SK-N-SH (cell line): Measurements from ENCODE around the gene LCORL. TPM values are rescaled to one million over a fixed set of nuclear protein-coding genes. Genes with fewer than 3 reads are reported as not detected.

Experiments used
- CTCF ChIA-PET: fragments of 300-600, 350-600 bp; formaldehyde crosslinking; extraction: SDS; loops from one replicate; lab custom pipeline; 2021; lab: Yijun Ruan, JAX
- POLR2A ChIA-PET: fragments of 350-600 bp; sonication (Branson Sonifier 250); formaldehyde crosslinking; extraction: SDS; loops from one replicate; lab custom pipeline; 2020; ENCODE audit warnings: antibody characterized with exemption, inconsistent platforms; lab: Yijun Ruan, JAX
- DNase-seq: peaks from one replicate; pipeline ENCODE4 v3.0.0; 2012
- H2AFZ ChIP-seq: fragments of 200-600 bp; sonication (generic); 2 replicates; pipeline ENCODE4 v1.8.1; 2016; ENCODE audit warnings: antibody characterized with exemption, mild to moderate bottlenecking, low read depth
- H3F3A ChIP-seq: fragments of 200-600 bp; sonication (generic); replicated peaks from 2 replicates; pipeline ENCODE3; 2016; ENCODE audit warnings: antibody characterized with exemption, mild to moderate bottlenecking; ENCODE audit not compliant: insufficient read depth
- H3K27ac ChIP-seq, 2 experiments: fragments of 200-500 bp in 1 of 2; fragments of 200-600 bp in 1 of 2; sonication (Bioruptor generic) in 1 of 2; sonication (generic), shearing (Covaris generic) in 1 of 2; 2 replicates each; pipeline versions ENCODE4 v1.5.1 to v1.6.1; 2014 to 2016; ENCODE audit warnings: low read depth in 2 of 2, inconsistent platforms in 1 of 2, low read length in 1 of 2, mild to moderate bottlenecking in 1 of 2, mixed read lengths in 1 of 2
- H3K27me3 ChIP-seq: fragments of 200-600 bp; sonication (generic), shearing (Covaris generic); 2 replicates; pipeline ENCODE4 v1.6.1; 2016; ENCODE audit warnings: mixed run types; ENCODE audit not compliant: insufficient read depth
- H3K36me3 ChIP-seq, 2 experiments: fragments of 200-500 bp in 1 of 2; fragments of 200-600 bp in 1 of 2; sonication (Bioruptor generic) in 1 of 2; sonication (generic) in 1 of 2; replicated peaks in 1 of 2; 2 replicates each; pipeline versions ENCODE3 to v1.5.1; 2014 to 2016; ENCODE audit warnings: low read length in 1 of 2, mild to moderate bottlenecking in 1 of 2; ENCODE audit not compliant: insufficient read depth in 2 of 2, control insufficient read depth in 1 of 2
- H3K4me1 ChIP-seq, 2 experiments: fragments of 200-500 bp in 1 of 2; fragments of 200-600 bp in 1 of 2; sonication (Bioruptor generic) in 1 of 2; sonication (generic), shearing (Covaris generic) in 1 of 2; 2 replicates each; pipeline versions ENCODE4 v1.5.1 to v1.6.1; 2014 to 2016; ENCODE audit warnings: low read depth in 1 of 2, low read length in 1 of 2, mixed run types in 1 of 2; ENCODE audit not compliant: insufficient read depth in 2 of 2, control insufficient read depth in 1 of 2
- H3K4me2 ChIP-seq: fragments of 200-600 bp; sonication (generic), shearing (Covaris generic); 2 replicates; pipeline ENCODE4 v1.6.1; 2017; ENCODE audit warnings: mixed run types
- H3K4me3 ChIP-seq, 2 experiments: fragments of 200-500 bp in 1 of 2; fragments of 200-600 bp in 1 of 2; sonication (Bioruptor generic) in 1 of 2; sonication (generic), shearing (Covaris generic) in 1 of 2; 2 replicates each; pipeline versions ENCODE4 v1.5.1 to v1.8.1; 2014 to 2016; ENCODE audit warnings: low read depth in 2 of 2, inconsistent platforms in 1 of 2, low read length in 1 of 2, mild to moderate bottlenecking in 1 of 2, mixed read lengths in 1 of 2, moderate library complexity in 1 of 2
- H3K79me2 ChIP-seq: fragments of 200-600 bp; sonication (generic); 2 replicates; pipeline ENCODE4 v1.8.1; 2017; ENCODE audit warnings: mild to moderate bottlenecking; ENCODE audit not compliant: insufficient read depth
- H3K9ac ChIP-seq: fragments of 200-600 bp; sonication (generic); 2 replicates; pipeline ENCODE4 v1.6.1; 2017; ENCODE audit warnings: mixed run types
- H3K9me2 ChIP-seq: fragments of 200-600 bp; sonication (generic); 2 replicates; pipeline ENCODE4 v1.6.1; 2017; ENCODE audit warnings: mixed run types
- H3K9me3 ChIP-seq: fragments of 200-600 bp; sonication (generic); 2 replicates; pipeline ENCODE4 v1.6.1; 2017; ENCODE audit warnings: mixed run types, mild to moderate bottlenecking, moderate library complexity
- H4K20me1 ChIP-seq: fragments of 200-600 bp; sonication (generic); 2 replicates; pipeline ENCODE4 v1.6.1; 2017; ENCODE audit warnings: mild to moderate bottlenecking, mixed run types; ENCODE audit not compliant: insufficient read depth
- CHD2 ChIP-seq: fragments of 150-350 bp; IDR thresholded peaks from 2 replicates; pipeline ENCODE4 v1.6.1; 2018; ENCODE audit warnings: low read length; ENCODE audit not compliant: partially characterized antibody
- ELF1 ChIP-seq: IDR thresholded peaks from 2 replicates; pipeline ENCODE4 v1.4.0; 2012
- EP300 ChIP-seq, 2 experiments: IDR thresholded peaks; 2 replicates each; pipeline versions ENCODE4 v1.4.0 to v1.6.1; 2012; ENCODE audit warnings: borderline replicate concordance in 1 of 2, low read depth in 1 of 2, low read length in 1 of 2
- FOSL2 ChIP-seq: IDR thresholded peaks from 2 replicates; pipeline ENCODE4 v1.4.0; 2012; ENCODE audit warnings: low read depth, mild to moderate bottlenecking, moderate library complexity, borderline replicate concordance
- FOXJ3 ChIP-seq: sonication (generic); formaldehyde crosslinking; IDR thresholded peaks from 2 replicates; pipeline ENCODE4 v1.5.1; 2020; ENCODE audit warnings: mild to moderate bottlenecking, missing genetic modification reagents
- FOXM1 ChIP-seq: IDR thresholded peaks from 2 replicates; pipeline ENCODE4 v1.4.0; 2012; ENCODE audit warnings: low read depth, mild to moderate bottlenecking
- GABPA ChIP-seq: IDR thresholded peaks from 2 replicates; pipeline ENCODE4 v1.4.0; 2012; ENCODE audit warnings: low read depth, mild to moderate bottlenecking
- GATA2 ChIP-seq: sonication (generic); formaldehyde crosslinking; IDR thresholded peaks from 2 replicates; pipeline ENCODE4 v1.5.0; 2020; ENCODE audit warnings: mild to moderate bottlenecking, missing genetic modification reagents
- MEF2A ChIP-seq: IDR thresholded peaks from 2 replicates; pipeline ENCODE4 v1.4.0; 2012; ENCODE audit warnings: low read depth, borderline replicate concordance
- MXI1 ChIP-seq: IDR thresholded peaks from 2 replicates; pipeline ENCODE4 v1.6.1; 2012; ENCODE audit warnings: mild to moderate bottlenecking, low read depth, low read length, improper control_type of control experiment
- NRF1 ChIP-seq: IDR thresholded peaks from 2 replicates; pipeline ENCODE4 v1.6.1; 2012; ENCODE audit warnings: low read depth, mild to moderate bottlenecking, low read length
- POLR2AphosphoS5 ChIP-seq: IDR thresholded peaks from 2 replicates; pipeline ENCODE4 v1.6.1; 2012; ENCODE audit warnings: low read depth, low read length
- RCOR1 ChIP-seq: fragments of 150-350 bp; IDR thresholded peaks from 2 replicates; pipeline ENCODE4 v1.6.1; 2017; ENCODE audit warnings: antibody characterized with exemption, low read length
- SIN3A ChIP-seq: IDR thresholded peaks from 2 replicates; pipeline ENCODE4 v1.6.1; 2012; ENCODE audit warnings: low read depth, mild to moderate bottlenecking, low read length, moderate library complexity, borderline replicate concordance
- SMC3 ChIP-seq: IDR thresholded peaks from 2 replicates; pipeline ENCODE4 v1.6.1; 2012; ENCODE audit warnings: low read depth, low read length, improper control_type of control experiment
- TCF12 ChIP-seq: IDR thresholded peaks from 2 replicates; pipeline ENCODE4 v1.4.0; 2012
- USF1 ChIP-seq: IDR thresholded peaks from 2 replicates; pipeline ENCODE4 v1.4.0; 2012; ENCODE audit warnings: low read depth, borderline replicate concordance
- YY1 ChIP-seq: IDR thresholded peaks from 2 replicates; pipeline ENCODE4 v1.4.0; 2012; ENCODE audit warnings: low read depth, mild to moderate bottlenecking
- WGBS: methylation state at CpG from one replicate; pipeline ENCODE4 v1.1.6; 2017; ENCODE audit warnings: low lambda C conversion rate; 5-methylcytosine and 5-hydroxymethylcytosine counted together
- polyA plus RNA-seq, 3 experiments: library from polyadenylated mRNA; depleted of rRNA; stranded (reverse); fragments of >200 nt; gene quantifications; 2 replicates each; pipeline ENCODE4 v1.2.3, GENCODE V29; 2012
- TF ChIP-seq, protein P1 (sequence below): IDR thresholded peaks from 2 replicates; pipeline ENCODE4 v1.4.0; 2012; ENCODE audit warnings: low read depth, borderline replicate concordance
- TF ChIP-seq, protein P2 (sequence below): IDR thresholded peaks from 2 replicates; pipeline ENCODE4; 2012

LCORL gene
- polyA plus RNA-seq, 1 of the 3 experiments (the other 2 are of a cell fraction): 1.9 TPM

GRCh38 chr4:18033111-18034085 lies 11.8 kb upstream of the LCORL start:
- H3K27ac ChIP-seq: no peak overlapping the region
- no peak overlapping the region for H3K9ac ChIP-seq
- no peak overlapping the region for H3K4me3 ChIP-seq
- no peak overlapping the region for H2AFZ ChIP-seq
- POLR2A ChIA-PET: no interaction called here
- no peaks in the 10 kb centered on the region for H3K36me3 ChIP-seq
- DNase-seq: no peak
- H3K27me3 ChIP-seq: no peaks in the 10 kb centered on the region
- H3K9me3 ChIP-seq: no peaks in the 10 kb centered on the region
- H3K79me2 ChIP-seq: no peaks in the 10 kb centered on the region
- WGBS: 68% methylated on average over 2 of the region's 2 CpGs
- TF ChIP-seq GATA2 (CRISPR knock-in tag) (no peak), ELF1 (no peak), GABPA (no peak), POLR2AphosphoS5 (no peak)
- H3K4me2 ChIP-seq: no peak overlapping the region
- no peaks in the 10 kb centered on the region for H3F3A ChIP-seq
- H4K20me1 ChIP-seq: no peaks in the 10 kb centered on the region
- CTCF ChIA-PET: no interaction called here
- H3K9me2 ChIP-seq: no peaks in the 10 kb centered on the region
- no peaks in the 10 kb centered on the region for H3K4me1 ChIP-seq

- ChIA-PET CTCF (interaction anchor here (1.2 kb wide), 1 partner anchor 343 kb away, joined by 3 read pairs; no protein-coding TSS in a partner anchor), POLR2A (no interaction called here)
- whole genome bisulfite sequencing: 71% methylated on average over 2 of the region's 2 CpGs
Observed at GRCh38 chr4:18025288-18025687, 3.7 kb upstream of the LCORL start.

More at GRCh38 chr4:18025288-18025687, 3.7 kb upstream of the LCORL start:
- H2AFZ ChIP-seq: no peak overlapping the region
- H4K20me1 ChIP-seq: no peaks in the 10 kb centered on the region
- no peak overlapping the region for H3K4me3 ChIP-seq
- no peak for DNase-seq
- H3K9ac ChIP-seq: no peak overlapping the region
- H3K79me2 ChIP-seq: peaks cover 4% of the 10 kb centered on the region; the same call in 1 of the 2 replicates
- H3K9me2 ChIP-seq: no peaks in the 10 kb centered on the region
- H3K4me1 ChIP-seq: no peaks in the 10 kb centered on the region; a peak in 1 of 4 replicates
- no peak overlapping the region for H3K4me2 ChIP-seq
- H3F3A ChIP-seq: no peaks in the 10 kb centered on the region
- no peak overlapping the region for H3K27ac ChIP-seq
- H3K36me3 ChIP-seq: no peaks in the 10 kb centered on the region
- H3K9me3 ChIP-seq: no peaks in the 10 kb centered on the region
- no peaks in the 10 kb centered on the region for H3K27me3 ChIP-seq
- TF ChIP-seq MEF2A (no peak), RCOR1 (no peak), POLR2AphosphoS5 (no peak), TCF12 (no peak), NRF1 (no peak), SMC3 (no peak), EP300 (IDR thresholded peaks at IDR 0.05; ENCODE audit: borderline replicate concordance in 1 of 2, low read depth in 1 of 2, low read length in 1 of 2) (no peak), FOSL2 (no peak), GATA2 (CRISPR knock-in tag) (no peak), USF1 (no peak), FOXJ3 (no peak), SIN3A (no peak), YY1 (no peak), ELF1 (no peak), CHD2 (no peak), FOXM1 (no peak), MXI1 (no peak)
- TF ChIP-seq, protein P1, sequence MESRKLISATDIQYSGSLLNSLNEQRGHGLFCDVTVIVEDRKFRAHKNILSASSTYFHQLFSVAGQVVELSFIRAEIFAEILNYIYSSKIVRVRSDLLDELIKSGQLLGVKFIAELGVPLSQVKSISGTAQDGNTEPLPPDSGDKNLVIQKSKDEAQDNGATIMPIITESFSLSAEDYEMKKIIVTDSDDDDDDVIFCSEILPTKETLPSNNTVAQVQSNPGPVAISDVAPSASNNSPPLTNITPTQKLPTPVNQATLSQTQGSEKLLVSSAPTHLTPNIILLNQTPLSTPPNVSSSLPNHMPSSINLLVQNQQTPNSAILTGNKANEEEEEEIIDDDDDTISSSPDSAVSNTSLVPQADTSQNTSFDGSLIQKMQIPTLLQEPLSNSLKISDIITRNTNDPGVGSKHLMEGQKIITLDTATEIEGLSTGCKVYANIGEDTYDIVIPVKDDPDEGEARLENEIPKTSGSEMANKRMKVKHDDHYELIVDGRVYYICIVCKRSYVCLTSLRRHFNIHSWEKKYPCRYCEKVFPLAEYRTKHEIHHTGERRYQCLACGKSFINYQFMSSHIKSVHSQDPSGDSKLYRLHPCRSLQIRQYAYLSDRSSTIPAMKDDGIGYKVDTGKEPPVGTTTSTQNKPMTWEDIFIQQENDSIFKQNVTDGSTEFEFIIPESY: no peak
- TF ChIP-seq, protein P2, sequence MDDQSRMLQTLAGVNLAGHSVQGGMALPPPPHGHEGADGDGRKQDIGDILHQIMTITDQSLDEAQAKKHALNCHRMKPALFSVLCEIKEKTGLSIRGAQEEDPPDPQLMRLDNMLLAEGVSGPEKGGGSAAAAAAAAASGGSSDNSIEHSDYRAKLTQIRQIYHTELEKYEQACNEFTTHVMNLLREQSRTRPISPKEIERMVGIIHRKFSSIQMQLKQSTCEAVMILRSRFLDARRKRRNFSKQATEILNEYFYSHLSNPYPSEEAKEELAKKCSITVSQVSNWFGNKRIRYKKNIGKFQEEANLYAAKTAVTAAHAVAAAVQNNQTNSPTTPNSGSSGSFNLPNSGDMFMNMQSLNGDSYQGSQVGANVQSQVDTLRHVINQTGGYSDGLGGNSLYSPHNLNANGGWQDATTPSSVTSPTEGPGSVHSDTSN: no peak
- TF ChIP-seq, all 33 proteins: peak for 0
